HepG2 (cell line): ENCODE data around the gene EFEMP2. TPM values are rescaled to one million over a fixed set of nuclear protein-coding genes. Genes with fewer than 3 reads are reported as not detected.

Experiments used
- CCAR2 ChIP-seq: fragments of 200-400 bp; formaldehyde crosslinking; optimal IDR thresholded peaks from 2 replicates; pipeline ENCODE3; 2018; ENCODE audit warnings: low read depth, mild to moderate bottlenecking, low read length, moderate library complexity
- KAT8 ChIP-seq: IDR thresholded peaks from 2 replicates; pipeline ENCODE4 v1.6.1; 2016; ENCODE audit warnings: missing genetic modification reagents, missing compliant biosample characterization
- KDM5B ChIP-seq: sonication (generic); formaldehyde crosslinking; IDR thresholded peaks from 2 replicates; pipeline ENCODE4 v1.4.0; 2020; ENCODE audit warnings: missing genetic modification reagents, mild to moderate bottlenecking, borderline replicate concordance
- KLF16 ChIP-seq, 2 experiments: sonication (generic) in 1 of 2; formaldehyde crosslinking in 1 of 2; IDR thresholded peaks; 2 replicates each; pipeline versions ENCODE4 v1.6.1 to v1.8.0; 2016 to 2023; ENCODE audit warnings: missing genetic modification reagents in 2 of 2, missing compliant biosample characterization in 1 of 2
- MED1 ChIP-seq: sonication (generic); formaldehyde crosslinking; IDR thresholded peaks from 2 replicates; pipeline ENCODE4 v1.4.0; 2020; ENCODE audit warnings: missing genetic modification reagents
- NAIF1 ChIP-seq: sonication (generic); formaldehyde crosslinking; IDR thresholded peaks from 2 replicates; pipeline ENCODE4 v1.5.0; 2020; ENCODE audit warnings: mild to moderate bottlenecking, missing genetic modification reagents, borderline replicate concordance
- NFE2 ChIP-seq: sonication (generic); formaldehyde crosslinking; IDR thresholded peaks from 2 replicates; pipeline ENCODE4 v1.4.0; 2020; ENCODE audit warnings: missing genetic modification reagents
- PHF5A ChIP-seq: IDR thresholded peaks from one replicate; pipeline ENCODE4 v1.6.1; 2018; ENCODE audit warnings: low read depth, missing genetic modification reagents; ENCODE audit not compliant: unreplicated experiment
- PRDM4 ChIP-seq: sonication (generic); formaldehyde crosslinking; IDR thresholded peaks from 2 replicates; pipeline ENCODE4 v1.9.0; 2021; ENCODE audit warnings: missing genetic modification reagents, borderline replicate concordance
- RFX3 ChIP-seq: IDR thresholded peaks from 2 replicates; pipeline ENCODE4 v1.6.1; 2016; ENCODE audit warnings: missing biosample characterization, missing genetic modification reagents
- SOX5 ChIP-seq: IDR thresholded peaks from 2 replicates; pipeline ENCODE4 v1.6.1; 2016; ENCODE audit warnings: borderline replicate concordance
- UBTF ChIP-seq: sonication (generic); formaldehyde crosslinking; IDR thresholded peaks from 2 replicates; pipeline ENCODE4 v1.4.0; 2020; ENCODE audit warnings: mild to moderate bottlenecking, missing genetic modification reagents
- ZGPAT ChIP-seq: IDR thresholded peaks from 2 replicates; pipeline ENCODE4 v1.6.1; 2016; ENCODE audit warnings: mild to moderate bottlenecking
- ZNF205 ChIP-seq: IDR thresholded peaks from 2 replicates; pipeline ENCODE4 v1.6.1; 2018; ENCODE audit warnings: missing biosample characterization, missing genetic modification reagents
- ZNF263 ChIP-seq: sonication (generic); formaldehyde crosslinking; IDR thresholded peaks from 2 replicates; pipeline ENCODE4 v1.4.0; 2020; ENCODE audit warnings: missing genetic modification reagents
- ZNF7 ChIP-seq: IDR thresholded peaks from 2 replicates; pipeline ENCODE4 v1.6.1; 2016; ENCODE audit warnings: missing biosample characterization, missing genetic modification reagents
- ZNF788 ChIP-seq: sonication (generic); formaldehyde crosslinking; IDR thresholded peaks from 2 replicates; pipeline ENCODE4 v1.5.0; 2020; ENCODE audit warnings: mild to moderate bottlenecking, missing genetic modification reagents, borderline replicate concordance
- ZNF792 ChIP-seq: IDR thresholded peaks from 2 replicates; pipeline ENCODE4 v1.6.1; 2016
- polyA plus RNA-seq, 8 experiments: library from polyadenylated mRNA; depleted of rRNA in 3 of 8; stranded (reverse) in 7 of 8; unstranded in 1 of 8; fragments of >200 nt; fragmentation: Illumina TruSeq in 4 of 8; extraction: Trizol in 4 of 8; gene quantifications; 2 replicates each; pipeline versions ENCODE4 v1.2.1 to v1.2.3, GENCODE V29; 2011 to 2016; ENCODE audit warnings: low read depth in 4 of 8, missing spikeins in 1 of 8, mixed read lengths in 1 of 8; ENCODE audit not compliant: insufficient read depth in 1 of 8
- total RNA-seq, 5 experiments: library from RNA; depleted of rRNA; stranded (reverse); fragments of >200 nt; fragmentation: Illumina TruSeq; extraction: Trizol; gene quantifications; 2 replicates each; pipeline ENCODE4 v1.2.3, GENCODE V29; 2016; ENCODE audit warnings: low read depth in 1 of 5
- TF ChIP-seq, protein P1 (sequence below): sonication (generic); formaldehyde crosslinking; IDR thresholded peaks from 2 replicates; pipeline ENCODE4 v1.5.1; 2020; ENCODE audit warnings: missing genetic modification reagents, mild to moderate bottlenecking, borderline replicate concordance
- TF ChIP-seq, protein P2 (sequence below): sonication (generic); formaldehyde crosslinking; IDR thresholded peaks from 2 replicates; pipeline ENCODE4 v1.5.0; 2020; ENCODE audit warnings: missing genetic modification reagents, mild to moderate bottlenecking, borderline replicate concordance

The EFEMP2 gene
- total and polyA plus RNA-seq, 2 of the 13 experiments (the other 11 are each of a cell fraction or from before 2014, with no cell fraction given): 7.4 to 29.7 TPM

GRCh38 chr11:65884716-65885092, 12.1 kb upstream of the EFEMP2 start (continued):
- TF ChIP-seq ZNF788 (CRISPR knock-in tag) (peak; percentile 68; the same call in 1 of the 2 replicates), ZGPAT (CRISPR knock-in tag) (peak; percentile 47; the same call in 1 of the 2 replicates), ZNF263 (CRISPR knock-in tag) (0 out of 2 replicates have a peak, but pooled peaks have one; percentile 76), NFE2 (no peak), SOX5 (CRISPR knock-in tag) (0 out of 2 replicates have a peak, but pooled peaks have one; percentile 12), KDM5B (CRISPR knock-in tag) (peak; percentile 41; the same call in 1 of the 2 replicates), MED1 (peak; percentile 35; the same call in 1 of the 2 replicates), PHF5A (no peak), NAIF1 (CRISPR knock-in tag) (no peak), UBTF (CRISPR knock-in tag) (peak; percentile 62), ZNF7 (no peak), ZNF205 (CRISPR knock-in tag) (peak; percentile 69; the same call in 1 of the 2 replicates), KAT8 (CRISPR knock-in tag) (peak; percentile 51; the same call in 1 of the 2 replicates), ZNF792 (CRISPR knock-in tag) (no peak), KLF16 (CRISPR knock-in tag; IDR thresholded peaks at IDR 0.05) (peak in 1 of 2 experiments; percentile 63; a peak in 1 of 4 replicates), RFX3 (CRISPR knock-in tag) (no peak), CCAR2 (no peak), PRDM4 (CRISPR knock-in tag) (no peak)
- TF ChIP-seq, protein P1, sequence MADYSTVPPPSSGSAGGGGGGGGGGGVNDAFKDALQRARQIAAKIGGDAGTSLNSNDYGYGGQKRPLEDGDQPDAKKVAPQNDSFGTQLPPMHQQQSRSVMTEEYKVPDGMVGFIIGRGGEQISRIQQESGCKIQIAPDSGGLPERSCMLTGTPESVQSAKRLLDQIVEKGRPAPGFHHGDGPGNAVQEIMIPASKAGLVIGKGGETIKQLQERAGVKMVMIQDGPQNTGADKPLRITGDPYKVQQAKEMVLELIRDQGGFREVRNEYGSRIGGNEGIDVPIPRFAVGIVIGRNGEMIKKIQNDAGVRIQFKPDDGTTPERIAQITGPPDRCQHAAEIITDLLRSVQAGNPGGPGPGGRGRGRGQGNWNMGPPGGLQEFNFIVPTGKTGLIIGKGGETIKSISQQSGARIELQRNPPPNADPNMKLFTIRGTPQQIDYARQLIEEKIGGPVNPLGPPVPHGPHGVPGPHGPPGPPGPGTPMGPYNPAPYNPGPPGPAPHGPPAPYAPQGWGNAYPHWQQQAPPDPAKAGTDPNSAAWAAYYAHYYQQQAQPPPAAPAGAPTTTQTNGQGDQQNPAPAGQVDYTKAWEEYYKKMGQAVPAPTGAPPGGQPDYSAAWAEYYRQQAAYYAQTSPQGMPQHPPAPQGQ: no peak
- TF ChIP-seq, protein P2, sequence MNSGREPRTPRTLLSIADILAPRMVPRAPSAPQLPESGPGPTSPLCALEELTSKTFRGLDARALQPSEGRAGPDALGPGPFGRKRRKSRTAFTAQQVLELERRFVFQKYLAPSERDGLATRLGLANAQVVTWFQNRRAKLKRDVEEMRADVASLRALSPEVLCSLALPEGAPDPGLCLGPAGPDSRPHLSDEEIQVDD (CRISPR knock-in tag): no peak
